Lung (tissue), 12 donors: ENCODE data around the gene KIAA0408. TPM values are rescaled to one million over a fixed set of nuclear protein-coding genes. Genes with fewer than 3 reads are reported as not detected.

Source experiments
- ATAC-seq: fragments of 200-7000 bp; cut with Tn5 transposase; one replicate; pipeline ENCODE4 v1.9.1; 2020; ENCODE audit warnings: moderate number of reproducible peaks; ENCODE audit not compliant: insufficient read depth, low FRiP score
- DNase-seq, 3 donors: peaks; one replicate each; pipeline ENCODE4 v3.0.0-alpha.2; 2013 to 2017
- H3K27ac ChIP-seq, 2 donors: one replicate each; pipeline ENCODE4 v1.5.1; 2013; ENCODE audit warnings: mild to moderate bottlenecking in 2 of 2, moderate library complexity in 2 of 2, control low read depth in 1 of 2, inconsistent platforms in 1 of 2, low read depth in 1 of 2, low read length in 1 of 2
- H3K27me3 ChIP-seq, 3 donors: one replicate each; pipeline ENCODE4 v1.5.1; 2013; ENCODE audit warnings: low read length in 2 of 3; ENCODE audit not compliant: control insufficient read depth in 3 of 3, insufficient read depth in 3 of 3
- H3K36me3 ChIP-seq, 4 donors: one replicate each; pipeline ENCODE4 v1.5.1; 2013; ENCODE audit warnings: low read length in 4 of 4, mild to moderate bottlenecking in 1 of 4, moderate library complexity in 1 of 4; ENCODE audit not compliant: control insufficient read depth in 4 of 4, insufficient read depth in 4 of 4
- H3K4me1 ChIP-seq, 5 donors: one replicate each; pipeline ENCODE4 v1.5.1; 2013; ENCODE audit warnings: low read length in 5 of 5, mild to moderate bottlenecking in 2 of 5, moderate library complexity in 1 of 5; ENCODE audit not compliant: control insufficient read depth in 5 of 5, insufficient read depth in 5 of 5
- H3K4me3 ChIP-seq: one replicate; pipeline ENCODE4 v1.5.1; 2013; ENCODE audit warnings: mild to moderate bottlenecking, control low read depth, moderate library complexity
- H3K9ac ChIP-seq, 2 donors: one replicate each; pipeline ENCODE4 v1.5.1; 2013; ENCODE audit warnings: low read length in 2 of 2, control low read depth in 1 of 2; ENCODE audit not compliant: insufficient read depth in 1 of 2
- H3K9me3 ChIP-seq, 4 donors: one replicate each; pipeline ENCODE4 v1.5.1; 2013; ENCODE audit warnings: low read length in 3 of 4, mild to moderate bottlenecking in 1 of 4, moderate library complexity in 1 of 4; ENCODE audit not compliant: control insufficient read depth in 4 of 4, insufficient read depth in 3 of 4
- CTCF ChIP-seq: IDR thresholded peaks from 2 replicates; pipeline ENCODE4 v1.5.1; 2012; ENCODE audit warnings: mild to moderate bottlenecking; ENCODE audit errors: control extremely low read depth, extremely low read depth
- WGBS, 2 donors: extraction: QIAGEN DNeasy Blood & Tissue Kit; methylation state at CpG; one replicate each; pipeline ENCODE4 v1.1.7; 2013; 5-methylcytosine and 5-hydroxymethylcytosine counted together
- polyA plus RNA-seq, 2 donors: library from polyadenylated mRNA; stranded (reverse); fragments of 200-250 nt; gene quantifications; one replicate each; pipeline ENCODE4 v1.2.1, GENCODE V29; 2013
- total RNA-seq, 2 donors: library from RNA; depleted of rRNA in 1 of 2; stranded (reverse); fragments of >200 nt in 1 of 2; gene quantifications; one replicate each; pipeline ENCODE4 v1.2.1, GENCODE V29; 2014 to 2021
- donor health status: control.
- donor health status: control.
- donor health status: Bipolar disorder and iron deficiency.
- donor health status: healthy.
- donor health status: DM: yes; HTN: yes; CAD: no.

The KIAA0408 gene
- total and polyA plus RNA-seq, 4 donors = 2.9 to 73.0 (median 20.8) TPM

GRCh38 chr6:127464161-127464880, 5.1 kb upstream of the KIAA0408 start:
- 37 to 51% methylated on average over 6 of the region's 6 CpGs for WGBS, 2 donors
- Histone ChIP-seq H3K4me3 (no peak overlapping the region), H3K9me3 (no peaks in the 10 kb centered on the region), H3K36me3 (no peaks in the 10 kb centered on the region), H3K9ac (no peak overlapping the region), H3K27ac (peak overlapping the region in 1 of 2 donors; percentile 75), H3K27me3 (no peaks in the 10 kb centered on the region), H3K4me1 (peaks cover 0 to 27% (median 4%) of the 10 kb centered on the region in 5 donors)
- TF ChIP-seq CTCF = no peak
- peak; percentile 72 for ATAC-seq
- DNase-seq = peak in 2 of 3 donors; percentile 29 to 44

GRCh38 chr6:127463056-127463455, 3.9 kb upstream of the KIAA0408 start:
- no peak for ATAC-seq
- 46 to 73% methylated on average over 5 of the region's 5 CpGs for WGBS, 2 donors
- H3K4me3 ChIP-seq = no peak overlapping the region
- H3K27ac ChIP-seq = peak overlapping the region in 1 of 2 donors; percentile 47
- no peaks in the 10 kb centered on the region for H3K9me3 ChIP-seq
- H3K4me1 ChIP-seq = peaks cover 0 to 34% (median 4%) of the 10 kb centered on the region in 5 donors
- peak in 2 of 3 donors; percentile 51 to 58 for DNase-seq
- no peak for TF ChIP-seq CTCF
- H3K27me3 ChIP-seq = no peaks in the 10 kb centered on the region
- H3K9ac ChIP-seq = no peak overlapping the region
- no peaks in the 10 kb centered on the region for H3K36me3 ChIP-seq

GRCh38 chr6:127462376-127462775, 3.2 kb upstream of the KIAA0408 start:
- DNase-seq (no peak), ATAC-seq (no peak)
- no peaks in the 10 kb centered on the region for H3K36me3 ChIP-seq
- TF ChIP-seq CTCF = no peak
- WGBS, 2 donors = 83 to 89% methylated on average over 2 of the region's 2 CpGs
- H3K9ac ChIP-seq = no peak overlapping the region
- H3K4me3 ChIP-seq = no peak overlapping the region
- no peaks in the 10 kb centered on the region for H3K27me3 ChIP-seq
- H3K27ac ChIP-seq = no peak overlapping the region
- H3K4me1 ChIP-seq = peaks cover 0 to 40% (median 4%) of the 10 kb centered on the region in 5 donors
- H3K9me3 ChIP-seq = no peaks in the 10 kb centered on the region

GRCh38 chr6:127460465-127460864, 1.3 kb upstream of the KIAA0408 start:
- Histone ChIP-seq H3K27ac (no peak overlapping the region), H3K36me3 (no peaks in the 10 kb centered on the region), H3K4me1 (peaks cover 0 to 59% (median 4%) of the 10 kb centered on the region in 5 donors), H3K4me3 (no peak overlapping the region), H3K9ac (no peak overlapping the region), H3K27me3 (no peaks in the 10 kb centered on the region), H3K9me3 (no peaks in the 10 kb centered on the region)
- DNase-seq (no peak), ATAC-seq (no peak)
- WGBS, 2 donors = 69 to 83% methylated on average over 1 of the region's 1 CpG
- no peak for TF ChIP-seq CTCF
